ENCODE data around the gene HOXB4. TPM values are rescaled to one million over a fixed set of nuclear protein-coding genes. Genes with fewer than 3 reads are reported as not detected.

The HOXB4 gene
- total and polyA plus RNA-seq, 2 donors (not counting 1 experiment from before 2014, with no cell fraction given) = 3.8 to 8.9 TPM

GRCh38 chr17:48579471-48579759 is 1.3 kb upstream of the HOXB4 start:
- peak overlapping the region; percentile 98 for H3K27ac ChIP-seq (ENCODE audit: insufficient read depth, low read length)
- no peak overlapping the region for H2AFZ ChIP-seq (ENCODE audit: low read length)
- DNase-seq (ENCODE audit: low read depth in 2 of 2) = no peak
- peaks cover 4% of the 10 kb centered on the region for H3K36me3 ChIP-seq (ENCODE audit: control insufficient read depth, insufficient read depth, low read length)
- no peaks in the 10 kb centered on the region for H4K20me1 ChIP-seq (ENCODE audit: control insufficient read depth, extremely low read depth, insufficient read depth, low read length)
- no peaks in the 10 kb centered on the region for H3K9me3 ChIP-seq (ENCODE audit: control insufficient read depth, insufficient read depth, low read depth, low read length)
- peak overlapping the region; percentile 73 for H3K9ac ChIP-seq (ENCODE audit: insufficient read depth, low read length)
- peaks cover 15% of the 10 kb centered on the region for H3K4me1 ChIP-seq (ENCODE audit: control insufficient read depth, extremely low read depth, insufficient read depth, low read length)
- peaks cover 99% of the 10 kb centered on the region for H3K79me2 ChIP-seq (ENCODE audit: control insufficient read depth, insufficient read depth, low read length)
- H3K27me3 ChIP-seq (ENCODE audit: control insufficient read depth, insufficient read depth, low read length) = no peaks in the 10 kb centered on the region
- H3K4me3 ChIP-seq (replicated peaks in 1 of 4; ENCODE audit: control extremely low read depth in 1 of 4, insufficient read depth in 1 of 4, low read depth in 3 of 4, low read length in 4 of 4) = peak overlapping the region; percentile 80 to 98 (median 84)
- TF ChIP-seq CTCF (conservative IDR thresholded peaks at IDR 0.05 in 1 of 2, IDR thresholded peaks at IDR 0.05 in 1 of 2; ENCODE audit: low read depth in 1 of 2, low read length in 2 of 2) = no peak
- TF ChIP-seq EZH2 (IDR thresholded peaks at IDR 0.05; ENCODE audit: low read length, missing control alignments) = no peak
- H3K4me2 ChIP-seq (ENCODE audit: extremely low read depth, insufficient read depth, low read length) = peak overlapping the region; percentile 99

- Histone ChIP-seq H2AFZ (ENCODE audit: low read length) (no peak overlapping the region), H3K4me1 (ENCODE audit: control insufficient read depth, extremely low read depth, insufficient read depth, low read length) (peaks cover 11% of the 10 kb centered on the region), H3K4me3 (replicated peaks in 1 of 4; ENCODE audit: control extremely low read depth in 1 of 4, insufficient read depth in 1 of 4, low read depth in 3 of 4, low read length in 4 of 4) (peak overlapping the region; percentile 80 to 98 (median 84)), H3K79me2 (ENCODE audit: control insufficient read depth, insufficient read depth, low read length) (peaks cover 99% of the 10 kb centered on the region), H3K27me3 (ENCODE audit: control insufficient read depth, insufficient read depth, low read length) (no peaks in the 10 kb centered on the region), H4K20me1 (ENCODE audit: control insufficient read depth, extremely low read depth, insufficient read depth, low read length) (no peaks in the 10 kb centered on the region), H3K27ac (ENCODE audit: insufficient read depth, low read length) (peak overlapping the region; percentile 98), H3K36me3 (ENCODE audit: control insufficient read depth, insufficient read depth, low read length) (peaks cover 4% of the 10 kb centered on the region), H3K9me3 (ENCODE audit: control insufficient read depth, insufficient read depth, low read depth, low read length) (no peaks in the 10 kb centered on the region), H3K9ac (ENCODE audit: insufficient read depth, low read length) (peak overlapping the region; percentile 73), H3K4me2 (ENCODE audit: extremely low read depth, insufficient read depth, low read length) (peak overlapping the region; percentile 99)
- DNase-seq (ENCODE audit: low read depth in 2 of 2) = peak; percentile 37 to 74
- TF ChIP-seq CTCF (conservative IDR thresholded peaks at IDR 0.05 in 1 of 2, IDR thresholded peaks at IDR 0.05 in 1 of 2; ENCODE audit: low read depth in 1 of 2, low read length in 2 of 2) (peak in 1 of 2 donors; percentile 7), EZH2 (IDR thresholded peaks at IDR 0.05; ENCODE audit: low read length, missing control alignments) (no peak)
These were observed 693 bp upstream of the HOXB4 start for GRCh38 chr17:48578616-48579470.

GRCh38 chr17:48577330-48577945 is 712 bp downstream of the HOXB4 start:
- TF ChIP-seq CTCF (conservative IDR thresholded peaks at IDR 0.05 in 1 of 2, IDR thresholded peaks at IDR 0.05 in 1 of 2; ENCODE audit: low read depth in 1 of 2, low read length in 2 of 2) = no peak
- TF ChIP-seq EZH2 (IDR thresholded peaks at IDR 0.05; ENCODE audit: low read length, missing control alignments) = no peak
- Histone ChIP-seq H3K9ac (ENCODE audit: insufficient read depth, low read length) (peak overlapping the region; percentile 59), H3K79me2 (ENCODE audit: control insufficient read depth, insufficient read depth, low read length) (peaks cover 99% of the 10 kb centered on the region), H4K20me1 (ENCODE audit: control insufficient read depth, extremely low read depth, insufficient read depth, low read length) (no peaks in the 10 kb centered on the region), H3K9me3 (ENCODE audit: control insufficient read depth, insufficient read depth, low read depth, low read length) (no peaks in the 10 kb centered on the region), H3K27me3 (ENCODE audit: control insufficient read depth, insufficient read depth, low read length) (no peaks in the 10 kb centered on the region), H3K36me3 (ENCODE audit: control insufficient read depth, insufficient read depth, low read length) (peaks cover 4% of the 10 kb centered on the region), H2AFZ (ENCODE audit: low read length) (no peak overlapping the region), H3K4me1 (ENCODE audit: control insufficient read depth, extremely low read depth, insufficient read depth, low read length) (peaks cover 7% of the 10 kb centered on the region), H3K4me3 (replicated peaks in 1 of 4; ENCODE audit: control extremely low read depth in 1 of 4, insufficient read depth in 1 of 4, low read depth in 3 of 4, low read length in 4 of 4) (peak overlapping the region; percentile 57 to 98 (median 74)), H3K27ac (ENCODE audit: insufficient read depth, low read length) (peak overlapping the region; percentile 98), H3K4me2 (ENCODE audit: extremely low read depth, insufficient read depth, low read length) (peak overlapping the region; percentile 73)
- peak in 1 of 2 donors; percentile 79 for DNase-seq (ENCODE audit: low read depth in 2 of 2)
